GM21723 (cell line): ENCODE data around the gene KCNJ18.
"Not testable (repeated sequence)": the region's sequence is repeated elsewhere in the genome, so short reads cannot be mapped to it uniquely, and the experiment has no call there.

Experiments used
- ATAC-seq: cut with Tn5 transposase; IDR thresholded peaks from one replicate; pipeline ENCODE4 v1.9.1; 2021; ENCODE audit warnings: mild to moderate bottlenecking, moderate library complexity; ENCODE audit not compliant: unreplicated experiment

Gene KCNJ18

DNA sequence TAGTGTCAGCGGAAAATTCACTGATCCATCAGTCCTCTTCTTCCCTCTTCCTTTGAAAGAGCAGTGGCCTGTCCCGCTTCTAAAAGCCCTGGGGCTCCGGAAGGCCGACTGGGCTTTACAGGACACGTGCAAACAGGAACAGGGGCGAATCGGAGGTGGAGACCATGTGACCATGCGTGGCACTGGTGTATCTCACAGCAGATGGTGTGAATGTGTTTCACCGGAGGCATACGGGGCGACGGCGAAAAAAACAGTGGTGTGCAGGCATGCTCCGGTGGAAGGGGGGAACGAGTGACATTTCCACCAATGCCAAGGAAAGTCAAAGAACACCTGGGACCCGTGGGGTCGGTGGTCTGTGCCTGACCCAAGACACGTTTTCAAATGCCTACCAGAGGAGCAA, 8.4 kb upstream of the KCNJ18 start:
- ATAC-seq = not testable (repeated sequence)

DNA sequence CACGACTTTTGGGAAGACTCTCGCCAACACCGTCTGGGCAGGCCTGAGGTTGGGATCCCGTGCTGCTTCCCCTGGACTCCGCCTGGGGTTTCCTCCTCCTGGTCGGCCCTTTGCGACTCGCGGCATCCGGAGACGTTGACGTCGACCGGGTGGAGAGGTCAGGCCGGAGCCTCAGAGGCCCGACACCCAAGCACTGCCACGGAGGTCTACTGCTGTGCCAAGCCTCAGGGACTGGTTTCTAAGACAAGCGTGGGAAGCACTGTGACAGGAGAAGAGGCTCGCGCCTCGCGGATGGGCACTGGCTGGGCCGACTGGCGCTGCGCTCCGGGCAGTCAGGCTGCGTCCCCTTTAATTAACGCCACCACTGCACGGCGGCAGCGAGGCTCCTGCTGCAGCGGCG, 7.9 kb upstream of the KCNJ18 start:
- not testable (repeated sequence) for ATAC-seq

DNA sequence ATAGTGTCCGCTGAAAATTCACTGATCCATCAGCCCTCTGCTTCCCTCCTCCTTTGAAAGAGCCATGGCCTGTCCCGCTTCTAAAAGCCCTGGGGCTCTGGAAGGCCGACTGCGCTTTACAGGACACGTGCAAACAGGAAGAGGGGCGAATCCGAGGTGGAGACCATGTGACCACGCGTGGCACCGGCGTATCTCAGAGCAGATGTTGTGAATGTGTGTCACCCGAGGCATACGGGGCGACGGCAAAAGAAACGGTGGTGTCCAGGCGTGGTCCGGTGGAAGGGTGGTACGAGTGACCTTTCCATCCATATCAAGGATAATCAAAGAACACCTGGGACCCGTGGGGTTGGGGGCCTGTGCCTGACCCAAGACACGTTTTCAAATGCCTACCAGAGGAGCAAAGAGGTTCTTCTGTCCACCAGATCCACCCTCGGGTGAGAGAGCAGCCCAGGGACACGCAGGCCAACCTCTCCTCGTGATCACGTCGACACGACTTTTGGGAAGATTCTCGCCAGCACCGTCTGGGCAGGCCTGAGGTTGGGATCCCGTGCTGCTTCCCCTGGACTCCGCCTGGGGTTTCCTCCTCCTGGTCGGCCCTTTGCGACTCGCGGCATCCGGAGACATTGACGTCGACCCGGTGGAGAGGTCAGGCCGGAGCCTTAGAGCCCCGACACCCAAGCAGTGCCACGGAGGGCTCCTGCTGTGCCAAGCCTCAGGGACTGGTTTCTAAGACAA, 7.1 kb upstream of the KCNJ18 start:
- not testable (repeated sequence) for ATAC-seq

DNA sequence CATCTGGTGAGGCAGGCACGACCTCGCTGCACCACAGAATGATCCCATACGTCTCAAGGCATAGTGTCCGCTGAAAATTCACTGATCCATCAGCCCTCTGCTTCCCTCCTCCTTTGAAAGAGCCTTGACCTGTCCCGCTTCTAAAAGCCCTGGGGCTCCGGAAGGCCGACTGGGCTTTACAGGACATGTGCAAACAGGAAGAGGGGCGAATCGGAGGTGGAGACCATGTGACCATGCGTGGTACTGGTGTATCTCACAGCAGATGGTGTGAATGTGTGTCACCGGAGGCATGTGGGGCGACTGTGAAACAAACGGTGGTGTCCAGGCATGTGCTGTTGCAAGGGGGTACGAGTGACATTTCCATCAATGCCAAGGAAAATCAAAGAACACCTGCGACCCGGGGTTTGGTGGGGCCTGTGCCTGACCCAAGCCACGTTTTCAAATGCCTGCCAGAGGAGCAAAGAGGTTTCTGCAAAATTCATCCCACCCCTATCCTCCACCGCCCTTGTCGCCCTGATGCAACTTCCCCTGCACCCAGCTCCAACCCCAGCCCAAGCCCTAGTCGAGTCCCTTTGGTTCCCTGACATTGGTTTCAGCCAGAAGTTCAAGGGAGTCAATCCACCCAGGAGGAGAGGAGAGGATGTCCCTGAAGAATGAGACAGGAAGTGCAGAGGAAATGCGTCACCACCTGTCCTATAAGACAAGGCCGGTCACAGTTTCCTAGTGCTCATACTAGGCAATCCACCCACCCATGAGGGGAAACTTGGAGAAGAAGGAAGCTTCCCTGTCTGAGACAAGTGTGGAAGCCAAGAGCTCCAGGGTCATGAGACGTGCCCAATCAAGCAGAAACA, 5.9 kb upstream of the KCNJ18 start:
- no peak for ATAC-seq

DNA sequence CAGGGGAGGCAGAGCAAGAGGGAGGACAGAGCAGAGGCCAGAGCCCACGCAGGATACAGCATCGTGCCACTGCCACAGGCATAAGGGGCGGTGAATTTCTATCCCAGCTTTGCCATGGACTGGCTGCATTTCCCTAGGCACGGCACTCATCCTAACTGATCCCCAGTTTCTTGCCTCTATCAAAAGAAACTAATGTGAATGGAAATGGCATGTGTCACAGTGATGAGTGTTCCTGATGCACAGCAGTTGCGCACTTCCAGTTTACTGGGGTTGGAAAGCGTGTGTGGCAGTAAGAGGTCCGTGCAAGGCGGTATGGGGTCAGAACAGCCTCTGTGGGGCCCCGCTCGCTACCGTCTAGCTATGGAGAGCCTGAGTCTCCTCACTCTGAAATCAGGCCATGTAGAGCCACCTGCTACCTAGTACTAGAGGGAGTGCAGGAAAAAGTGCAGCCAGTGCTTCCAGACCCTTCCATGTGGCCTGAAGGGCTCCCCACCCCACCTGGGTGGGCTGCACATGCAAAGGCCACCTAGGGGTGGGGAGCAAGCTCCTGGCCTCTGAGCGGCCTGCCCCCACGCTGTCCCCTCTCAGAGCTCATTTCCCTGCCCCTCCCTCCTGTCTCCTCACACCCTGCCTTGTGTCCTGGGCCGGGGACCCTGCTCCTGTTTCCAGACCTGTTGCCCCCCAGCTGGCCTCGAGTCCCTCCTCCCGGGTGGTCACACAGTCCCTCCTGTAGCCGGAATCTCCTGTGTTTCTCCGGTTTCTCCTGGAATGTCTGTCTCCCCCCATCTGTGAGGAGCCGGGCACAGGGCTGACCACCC, 5.0 kb upstream of the KCNJ18 start:
- ATAC-seq = no peak

DNA sequence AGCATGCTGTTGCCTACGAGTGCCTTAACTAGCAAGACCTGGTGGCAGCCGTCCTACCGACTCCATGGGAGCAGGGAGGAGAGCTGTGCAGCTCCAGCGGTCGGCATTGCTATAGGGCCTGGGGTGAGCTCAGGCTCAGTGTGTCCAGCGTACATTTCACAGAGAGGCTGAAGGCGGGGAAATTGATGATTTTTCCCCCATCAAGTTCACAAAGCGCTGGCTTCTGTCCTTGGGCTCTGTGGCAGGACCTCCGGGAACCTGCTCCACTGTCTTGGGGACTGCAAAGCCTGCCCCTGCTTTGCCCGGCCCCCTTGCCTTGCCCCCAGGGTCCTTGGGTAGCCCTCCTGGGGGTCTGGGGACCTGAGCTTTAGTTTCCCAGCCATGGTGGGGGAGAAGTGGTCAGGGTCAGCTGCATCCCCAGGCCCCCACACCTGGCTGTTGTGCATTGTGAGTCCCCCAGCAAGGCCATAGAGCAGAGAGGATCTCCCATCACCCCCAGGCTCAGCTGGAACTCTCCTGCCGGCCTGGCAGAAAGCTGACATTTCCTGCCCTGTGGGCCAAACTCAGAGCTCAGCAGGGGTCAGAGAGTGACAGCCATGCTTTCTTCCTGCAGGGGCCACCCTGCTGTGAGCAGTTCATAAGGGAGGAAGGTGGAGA, 3.9 kb upstream of the KCNJ18 start:
- no peak for ATAC-seq

DNA sequence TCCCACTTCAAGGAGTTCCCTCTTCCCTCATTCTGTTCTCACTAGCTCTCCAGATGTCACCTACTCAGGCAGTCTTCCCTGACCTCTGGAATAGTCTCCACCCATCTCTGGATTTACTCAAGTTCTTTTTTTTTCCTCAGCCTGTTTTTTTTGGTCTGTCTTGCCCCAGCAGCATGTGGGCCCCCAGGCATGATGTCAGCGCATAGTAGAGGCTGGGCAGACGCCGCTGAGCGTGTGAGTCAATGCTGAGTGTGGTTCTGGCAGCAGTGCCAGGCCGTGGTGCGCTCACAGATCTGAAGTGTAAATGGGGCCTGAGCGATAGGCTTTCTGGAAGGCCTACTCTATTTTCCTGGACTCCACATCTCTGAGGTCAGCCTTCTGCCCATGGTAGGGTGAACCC, 2.7 kb upstream of the KCNJ18 start:
- no peak for ATAC-seq

DNA sequence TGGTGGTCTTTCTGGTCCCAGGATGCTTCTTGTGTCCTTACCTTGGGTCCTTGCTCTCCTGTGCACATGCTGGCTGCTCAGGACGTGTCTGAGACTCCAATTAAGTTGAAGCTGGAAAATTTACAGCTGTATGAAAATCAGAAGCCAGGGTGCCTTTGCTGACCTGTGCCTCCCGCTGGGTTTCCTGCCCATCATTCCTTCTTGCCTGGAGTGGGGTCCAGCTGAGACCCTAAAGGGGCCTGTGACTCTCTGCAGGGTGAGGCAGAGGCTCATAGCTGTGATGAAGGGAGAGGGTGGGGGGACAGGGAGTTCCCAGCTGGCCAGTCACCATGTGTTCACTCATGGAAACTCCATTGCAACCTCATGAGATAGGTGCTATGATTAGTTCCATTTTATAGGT, 1.5 kb upstream of the KCNJ18 start:
- ATAC-seq = not testable (repeated sequence)

DNA sequence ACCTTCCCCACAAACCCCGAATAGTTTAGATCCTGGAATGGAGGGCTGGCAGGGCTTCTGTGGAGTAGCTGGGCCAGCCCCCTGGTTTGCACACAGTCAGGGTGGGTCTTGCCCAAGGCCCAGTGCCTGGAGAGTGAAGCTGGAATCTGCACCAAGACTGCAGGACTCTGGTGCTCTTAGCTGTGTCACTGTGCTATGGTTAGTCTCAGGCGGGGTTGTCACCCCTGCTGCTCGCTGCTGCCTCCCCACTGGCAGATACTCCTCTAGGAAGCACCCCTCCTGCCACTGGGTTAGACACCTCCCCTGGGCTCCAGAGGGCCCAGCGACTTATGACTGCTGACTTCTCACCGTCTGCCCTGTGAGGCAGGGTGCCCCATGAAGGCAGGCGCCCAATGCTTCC, 842 bp upstream of the KCNJ18 start:
- not testable (repeated sequence) for ATAC-seq

DNA sequence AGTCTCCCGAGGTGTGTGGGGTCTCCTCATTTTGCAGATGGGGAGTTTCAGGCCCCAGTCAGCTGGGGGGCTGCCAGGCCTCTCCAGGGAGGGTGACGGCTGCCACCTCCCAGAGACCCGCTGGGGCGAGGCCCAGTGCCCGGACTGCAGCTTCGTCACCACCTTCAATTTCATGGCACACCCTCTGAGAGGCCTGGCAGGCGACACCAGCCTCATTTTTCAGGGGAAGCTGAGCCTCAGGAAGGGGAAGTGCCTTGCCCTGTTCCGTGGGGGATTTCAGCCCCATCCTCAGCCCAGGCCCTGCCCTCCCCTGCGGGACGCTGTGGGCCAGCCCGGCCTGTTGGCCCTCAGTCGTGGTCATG, 362 bp downstream of the KCNJ18 start:
- not testable (repeated sequence) for ATAC-seq

DNA sequence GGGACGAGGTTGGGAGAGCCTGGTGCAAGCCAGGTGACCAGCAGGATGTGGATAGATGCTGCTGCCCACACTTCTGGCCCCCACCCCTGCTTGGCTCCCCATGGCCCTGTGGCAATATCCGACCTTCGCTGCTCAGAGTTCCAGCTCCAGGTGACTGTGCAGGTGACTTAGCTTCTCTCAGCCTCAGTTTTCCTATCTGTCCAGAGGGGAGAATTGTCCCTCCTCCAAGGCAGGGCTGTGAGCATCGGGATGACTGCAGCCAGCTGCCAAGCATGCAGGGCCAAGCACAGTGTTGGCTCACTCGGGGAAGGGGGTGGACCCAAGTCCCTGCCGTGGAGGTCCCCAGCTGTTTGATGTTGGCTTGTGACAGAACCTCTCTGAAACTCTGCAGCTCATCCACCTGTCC, 1.1 kb downstream of the KCNJ18 start:
- ATAC-seq = not testable (repeated sequence)

DNA sequence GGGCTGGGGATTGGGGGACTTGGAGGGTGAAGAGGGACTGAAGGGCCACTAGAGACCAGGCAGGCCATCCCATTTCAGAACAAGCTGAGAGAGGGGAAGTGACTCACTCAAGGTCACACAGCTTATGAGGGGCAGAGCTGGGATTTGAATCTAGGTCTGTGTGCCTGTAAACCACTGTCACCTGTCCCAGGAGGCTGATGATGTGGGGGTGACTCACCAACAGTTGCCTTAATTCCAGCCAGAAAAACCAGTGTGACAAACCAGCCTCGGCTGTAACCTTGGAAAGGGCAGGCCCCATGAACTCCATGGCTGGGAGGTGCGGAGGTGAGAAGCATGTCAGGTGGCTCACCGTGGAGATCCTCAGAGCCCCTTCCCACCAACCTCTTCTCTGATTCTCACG, 1.6 kb downstream of the KCNJ18 start:
- not testable (repeated sequence) for ATAC-seq

DNA sequence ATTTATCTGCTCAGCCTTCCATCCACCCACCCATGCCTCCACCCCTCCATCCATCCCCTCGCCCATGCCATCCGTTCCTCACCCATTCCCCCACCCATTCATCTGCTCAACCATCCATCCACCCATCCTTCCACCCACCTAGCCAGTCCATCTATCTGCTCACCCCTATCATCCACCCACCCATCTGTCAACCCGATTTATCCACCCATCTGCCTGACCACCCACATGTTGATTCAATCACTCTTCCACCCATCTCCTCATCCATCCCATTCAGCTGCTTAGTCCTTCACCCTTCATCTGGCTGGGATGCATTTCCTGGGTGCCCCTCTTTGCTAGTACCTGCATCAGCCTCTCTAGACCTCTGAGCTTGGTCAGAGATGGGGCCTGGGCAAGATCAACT, 3.9 kb downstream of the KCNJ18 start:
- ATAC-seq = not testable (repeated sequence)

DNA sequence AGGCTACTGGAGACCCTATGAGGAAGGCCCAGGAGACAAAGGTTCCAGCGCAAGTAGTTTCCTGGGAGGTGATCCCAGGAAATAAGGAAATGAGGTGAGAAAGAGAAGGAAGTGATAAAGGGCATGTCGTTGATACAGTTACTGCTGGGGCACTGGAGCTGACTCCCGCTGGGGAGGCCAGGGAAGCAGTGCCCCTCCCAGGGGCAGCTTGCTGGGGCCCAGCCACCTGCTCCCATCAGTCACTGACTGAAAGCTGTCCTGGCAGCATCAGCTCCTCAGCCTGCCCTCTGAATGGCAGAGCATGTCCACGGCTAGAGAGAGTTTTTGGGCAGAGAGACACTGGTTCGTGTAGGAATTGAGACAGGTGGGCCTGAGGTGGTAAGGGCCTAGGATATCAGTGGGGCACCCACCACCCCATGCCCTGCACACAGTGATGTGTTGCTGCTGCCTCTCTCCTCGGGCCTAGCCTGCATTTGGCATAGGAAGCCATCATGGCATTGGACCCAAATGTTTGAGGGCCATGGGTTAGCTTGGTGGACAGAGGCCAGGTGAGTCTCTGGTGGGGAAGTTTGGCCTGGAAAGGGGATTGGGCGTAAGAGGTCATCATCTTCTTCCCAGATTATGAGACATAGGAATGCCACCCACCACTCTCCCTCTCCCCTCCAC, 4.7 kb downstream of the KCNJ18 start:
- not testable (repeated sequence) for ATAC-seq

DNA sequence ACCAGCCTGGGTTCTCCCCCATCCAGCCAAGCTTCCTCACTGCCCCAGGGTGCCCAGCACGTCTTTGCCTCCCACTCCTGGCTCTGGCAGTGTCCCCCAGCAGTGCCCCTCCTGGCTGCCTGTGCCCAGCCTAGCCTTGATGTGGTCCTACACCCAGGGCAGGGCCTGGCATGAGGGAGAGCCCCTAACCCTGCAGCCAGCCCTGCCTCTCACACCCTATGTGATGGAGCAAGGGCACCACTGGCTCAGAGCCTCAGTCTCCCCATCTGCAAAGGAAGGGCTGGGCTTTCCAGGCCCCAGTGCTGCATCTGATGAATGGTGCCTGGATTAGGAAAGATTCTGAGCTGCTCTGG, 5.2 kb downstream of the KCNJ18 start:
- not testable (repeated sequence) for ATAC-seq

DNA sequence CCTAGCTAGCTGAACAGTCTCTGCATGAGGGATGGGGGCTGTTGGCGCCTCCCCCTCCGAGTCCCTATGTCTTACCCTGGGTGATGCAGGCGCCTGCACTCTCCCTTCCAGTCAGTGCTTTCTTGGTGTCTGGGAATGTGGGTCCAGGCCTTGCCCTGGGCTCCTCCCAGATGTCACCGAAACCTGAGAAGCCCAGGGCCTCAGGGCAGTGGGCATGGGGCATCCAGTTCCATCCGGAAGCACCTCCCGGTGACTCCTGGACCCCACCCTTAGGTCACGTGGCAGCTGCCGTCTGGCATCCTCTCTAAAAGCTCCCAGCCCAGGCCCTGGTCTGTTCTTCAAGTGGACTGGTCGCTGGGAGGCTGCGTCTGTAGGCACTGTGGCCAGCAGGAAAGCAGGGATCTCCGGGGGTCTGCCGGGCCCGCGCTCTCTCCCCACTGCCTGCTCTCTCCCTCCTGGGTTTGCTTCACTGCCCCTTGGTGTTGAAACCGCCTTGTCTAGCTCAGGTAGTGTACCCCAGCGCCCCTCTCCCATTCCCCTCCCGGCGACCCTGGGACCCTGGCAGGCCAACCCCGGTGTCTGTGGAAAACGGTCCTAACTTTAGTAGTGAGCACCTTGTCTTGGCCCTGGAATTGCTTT, 6.2 kb downstream of the KCNJ18 start:
- not testable (repeated sequence) for ATAC-seq

DNA sequence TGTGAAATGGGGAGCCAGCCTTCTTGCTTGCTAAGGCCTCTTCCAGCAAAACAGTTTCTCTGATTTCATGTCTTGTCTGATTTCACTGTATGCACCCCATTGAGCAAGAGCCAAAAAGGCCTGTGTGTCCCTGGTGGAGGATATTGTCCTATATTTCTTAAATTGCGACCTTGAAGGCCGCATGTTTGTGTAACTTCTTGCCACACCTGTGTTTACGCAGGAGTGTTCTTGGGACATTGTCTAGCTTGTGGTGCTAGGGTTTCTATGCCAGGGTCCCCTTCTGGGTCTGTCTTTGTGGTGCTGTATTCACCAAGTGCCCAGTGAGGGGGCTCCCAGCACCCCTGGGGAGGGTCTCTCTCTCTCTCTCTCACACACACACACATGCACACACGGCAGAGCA, 6.8 kb downstream of the KCNJ18 start:
- ATAC-seq = not testable (repeated sequence)

DNA sequence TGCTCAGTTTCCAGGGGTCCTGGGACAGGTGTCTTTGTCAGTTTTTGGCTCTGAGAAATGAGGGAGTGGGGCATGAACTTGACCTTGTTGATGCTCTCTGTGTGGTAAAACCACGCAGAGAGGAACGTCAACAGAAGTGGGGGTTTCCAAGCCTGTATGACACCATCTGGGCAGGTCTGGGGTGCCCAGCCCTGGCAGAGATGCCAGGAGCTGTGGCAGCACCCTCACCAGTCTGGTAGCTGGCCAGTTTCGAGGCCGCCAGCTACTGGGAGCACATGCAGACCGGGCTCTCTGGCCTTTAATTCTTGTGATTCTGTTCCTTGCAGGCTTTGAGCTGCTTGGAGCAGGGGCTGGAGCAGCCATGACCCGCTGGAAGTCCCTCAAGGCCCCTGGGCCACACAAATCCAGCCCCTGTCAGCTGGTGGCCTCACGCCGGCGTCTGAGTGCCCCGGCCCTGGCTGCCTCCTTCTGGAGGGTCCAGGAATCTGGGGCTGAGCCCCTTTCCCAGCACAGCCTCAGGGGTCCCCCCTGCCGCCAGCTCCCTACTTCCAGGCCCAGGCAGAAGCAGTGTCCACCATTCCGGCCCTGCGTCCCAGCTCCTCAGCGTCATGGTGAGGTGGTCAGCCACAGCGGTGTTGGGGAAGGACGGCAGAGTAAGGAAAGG, 7.4 kb downstream of the KCNJ18 start:
- not testable (repeated sequence) for ATAC-seq

DNA sequence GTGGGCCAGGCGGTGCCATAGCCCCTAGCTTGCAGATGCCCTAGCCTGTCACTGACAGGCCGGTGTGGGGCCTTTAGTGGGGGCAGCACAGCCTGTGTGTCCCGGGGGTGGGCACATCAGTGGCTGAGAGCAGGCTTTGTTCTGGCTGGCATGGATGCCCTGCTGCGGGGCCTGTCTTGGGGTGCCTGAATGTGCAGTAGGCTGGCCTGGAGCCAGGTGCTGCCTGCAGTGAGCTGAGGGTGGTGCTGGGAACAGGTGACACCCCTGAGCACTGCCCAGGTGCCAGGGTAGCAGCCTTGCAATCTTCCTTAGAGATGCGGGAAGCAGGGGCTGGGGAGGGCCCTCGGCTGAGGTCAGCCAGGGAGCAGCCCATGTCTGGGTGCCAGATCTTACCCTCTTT, 8.8 kb downstream of the KCNJ18 start:
- not testable (repeated sequence) for ATAC-seq
